ENCODE results near the gene RIPOR3.

The RIPOR3 gene

DNA sequence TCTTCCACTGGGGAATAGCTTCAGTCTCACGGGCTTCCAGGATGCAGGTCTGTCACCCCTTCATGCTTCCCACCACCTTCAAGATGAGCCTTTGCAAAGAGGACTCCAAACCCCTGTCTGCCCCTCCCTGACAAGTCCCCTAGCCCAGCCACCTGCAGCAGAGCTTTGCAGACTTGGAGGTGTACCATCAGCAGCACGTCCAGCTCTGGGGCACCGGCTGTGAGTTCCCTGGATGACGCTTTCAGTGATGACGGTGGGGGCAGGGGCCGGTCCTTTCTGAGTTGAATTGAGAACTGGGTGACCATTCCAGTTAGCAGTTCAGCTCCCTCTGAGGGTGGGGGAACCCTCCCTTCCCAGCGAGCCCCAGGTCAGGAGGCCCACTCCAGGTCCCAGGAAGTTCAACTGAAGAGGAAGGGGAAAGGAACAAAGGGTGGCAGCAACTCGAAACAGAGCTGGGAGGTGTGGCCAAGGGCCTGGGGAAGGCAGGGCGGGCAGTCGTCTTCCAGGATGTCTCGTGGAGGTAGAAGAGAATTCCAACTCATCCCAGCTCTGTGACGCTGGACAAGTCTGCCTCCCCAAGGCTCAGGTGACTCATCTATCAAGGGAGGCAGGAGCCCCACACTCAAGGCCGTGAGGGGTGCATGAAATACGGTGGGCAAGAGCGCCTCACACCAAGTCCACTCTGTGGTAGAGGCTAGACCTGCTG lies 95.2 kb downstream of the RIPOR3 start:
- H3K4me3 ChIP-seq (replicated peaks; ENCODE audit: low read depth, low read length) = no peak overlapping the region
- TF ChIP-seq, protein P1, sequence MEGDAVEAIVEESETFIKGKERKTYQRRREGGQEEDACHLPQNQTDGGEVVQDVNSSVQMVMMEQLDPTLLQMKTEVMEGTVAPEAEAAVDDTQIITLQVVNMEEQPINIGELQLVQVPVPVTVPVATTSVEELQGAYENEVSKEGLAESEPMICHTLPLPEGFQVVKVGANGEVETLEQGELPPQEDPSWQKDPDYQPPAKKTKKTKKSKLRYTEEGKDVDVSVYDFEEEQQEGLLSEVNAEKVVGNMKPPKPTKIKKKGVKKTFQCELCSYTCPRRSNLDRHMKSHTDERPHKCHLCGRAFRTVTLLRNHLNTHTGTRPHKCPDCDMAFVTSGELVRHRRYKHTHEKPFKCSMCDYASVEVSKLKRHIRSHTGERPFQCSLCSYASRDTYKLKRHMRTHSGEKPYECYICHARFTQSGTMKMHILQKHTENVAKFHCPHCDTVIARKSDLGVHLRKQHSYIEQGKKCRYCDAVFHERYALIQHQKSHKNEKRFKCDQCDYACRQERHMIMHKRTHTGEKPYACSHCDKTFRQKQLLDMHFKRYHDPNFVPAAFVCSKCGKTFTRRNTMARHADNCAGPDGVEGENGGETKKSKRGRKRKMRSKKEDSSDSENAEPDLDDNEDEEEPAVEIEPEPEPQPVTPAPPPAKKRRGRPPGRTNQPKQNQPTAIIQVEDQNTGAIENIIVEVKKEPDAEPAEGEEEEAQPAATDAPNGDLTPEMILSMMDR (IDR thresholded peaks at IDR 0.05; ENCODE audit: low read depth, low read length, missing control alignments) = no peak
- no peak for DNase-seq (ENCODE audit: extremely low read depth, low read depth)

DNA sequence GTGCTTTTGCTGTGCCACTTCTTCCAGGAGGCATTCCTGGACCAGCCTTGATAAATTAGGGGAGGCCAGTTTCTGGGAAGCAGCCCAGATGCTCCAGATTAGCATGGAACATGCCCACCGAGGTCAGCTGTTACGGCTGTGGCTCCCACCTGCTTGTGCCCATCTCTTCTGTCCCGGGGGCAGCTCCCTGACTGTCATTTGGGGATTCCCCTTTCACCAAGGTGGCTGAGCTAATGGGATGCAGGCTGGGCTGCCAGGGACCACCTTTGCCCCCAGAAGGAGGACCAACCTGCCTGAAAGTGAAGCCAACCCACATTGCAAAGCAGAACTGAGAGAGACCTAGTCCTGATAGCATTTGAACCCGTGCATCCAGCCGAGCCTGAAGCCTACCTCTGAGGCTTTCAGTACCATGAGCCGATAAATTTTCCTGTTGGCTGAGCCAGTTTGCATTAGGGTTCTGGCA lies 95.9 kb downstream of the RIPOR3 start:
- TF ChIP-seq, protein P1 (IDR thresholded peaks at IDR 0.05; ENCODE audit: low read depth, low read length, missing control alignments) = no peak

DNA sequence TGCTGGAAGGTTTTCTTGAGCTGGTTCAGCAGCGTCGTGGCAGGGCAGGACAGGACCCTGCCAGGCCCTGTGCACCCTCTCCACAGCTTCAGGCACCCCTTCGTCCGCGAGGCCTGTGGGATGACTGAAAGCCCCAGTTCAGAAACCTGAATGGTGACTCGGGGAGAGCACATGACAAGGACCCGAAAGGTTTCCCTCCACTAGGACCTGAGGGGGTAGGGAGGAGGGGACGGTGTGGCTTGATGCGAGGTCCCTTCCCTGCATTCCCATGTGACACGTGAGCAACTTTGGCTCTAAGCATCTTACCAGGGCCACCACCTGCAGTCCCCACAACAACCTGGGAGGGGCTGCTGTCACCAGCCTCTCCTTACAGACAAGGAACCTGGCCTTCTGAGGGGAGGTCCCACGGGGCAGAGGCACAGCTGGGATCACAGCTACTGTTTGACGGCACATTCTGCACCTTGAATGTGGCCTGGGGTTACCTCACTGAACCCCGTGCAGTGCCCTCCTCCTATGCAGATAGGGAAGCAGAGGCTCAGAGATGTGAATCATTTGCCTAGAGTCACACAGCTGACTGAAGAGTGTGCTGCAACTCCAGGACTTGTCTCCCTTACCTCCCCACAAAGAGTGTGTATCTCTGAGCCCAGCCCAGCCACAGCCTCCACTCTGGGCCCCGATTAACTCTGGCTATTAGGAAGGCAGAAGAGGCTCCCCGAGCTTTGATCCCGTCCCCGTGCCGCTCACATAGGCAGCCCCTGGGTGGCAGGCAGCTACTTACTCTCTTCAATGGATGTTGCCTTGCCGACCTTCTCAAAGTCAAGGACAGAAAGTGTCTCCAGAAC lies 96.5 kb downstream of the RIPOR3 start:
- TF ChIP-seq, protein P1 (IDR thresholded peaks at IDR 0.05; ENCODE audit: low read depth, low read length, missing control alignments) = no peak
- no peak for DNase-seq (ENCODE audit: extremely low read depth, low read depth)
- no peak overlapping the region for H3K4me3 ChIP-seq (replicated peaks; ENCODE audit: low read depth, low read length)

More for the DNA sequence above, 95.9 kb downstream of the RIPOR3 start:
- DNase-seq (ENCODE audit: extremely low read depth, low read depth) = no peak
- no peak overlapping the region for H3K4me3 ChIP-seq (replicated peaks; ENCODE audit: low read depth, low read length)

- DNase-seq (ENCODE audit: extremely low read depth, low read depth) = no peak
- H3K4me3 ChIP-seq (replicated peaks; ENCODE audit: low read depth, low read length) = no peak overlapping the region
- TF ChIP-seq, protein P1 (IDR thresholded peaks at IDR 0.05; ENCODE audit: low read depth, low read length, missing control alignments) = no peak
These were observed 97.1 kb downstream of the RIPOR3 start for GRCh38 chr20:50594231-50594590.

DNA sequence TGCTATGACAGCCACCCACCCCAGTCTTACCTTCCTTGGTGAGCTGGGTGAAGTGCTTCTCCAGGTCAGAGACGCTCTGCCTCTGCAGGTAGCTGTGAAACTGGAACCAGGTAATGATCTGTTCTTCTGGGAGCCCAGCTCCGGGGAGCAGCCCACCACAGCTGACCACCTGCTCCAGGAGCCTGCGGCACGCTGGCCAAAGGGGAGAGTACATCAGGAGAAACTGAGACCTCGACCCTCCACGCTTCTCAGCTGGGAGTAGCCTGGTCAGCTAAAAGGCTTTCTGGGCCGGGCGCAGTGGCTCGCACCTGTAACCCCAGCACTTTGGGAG lies 98.4 kb downstream of the RIPOR3 start:
- no peak overlapping the region for H3K4me3 ChIP-seq (replicated peaks; ENCODE audit: low read depth, low read length)
- no peak for DNase-seq (ENCODE audit: extremely low read depth, low read depth)
- TF ChIP-seq, protein P1 (IDR thresholded peaks at IDR 0.05; ENCODE audit: low read depth, low read length, missing control alignments) = no peak

DNA sequence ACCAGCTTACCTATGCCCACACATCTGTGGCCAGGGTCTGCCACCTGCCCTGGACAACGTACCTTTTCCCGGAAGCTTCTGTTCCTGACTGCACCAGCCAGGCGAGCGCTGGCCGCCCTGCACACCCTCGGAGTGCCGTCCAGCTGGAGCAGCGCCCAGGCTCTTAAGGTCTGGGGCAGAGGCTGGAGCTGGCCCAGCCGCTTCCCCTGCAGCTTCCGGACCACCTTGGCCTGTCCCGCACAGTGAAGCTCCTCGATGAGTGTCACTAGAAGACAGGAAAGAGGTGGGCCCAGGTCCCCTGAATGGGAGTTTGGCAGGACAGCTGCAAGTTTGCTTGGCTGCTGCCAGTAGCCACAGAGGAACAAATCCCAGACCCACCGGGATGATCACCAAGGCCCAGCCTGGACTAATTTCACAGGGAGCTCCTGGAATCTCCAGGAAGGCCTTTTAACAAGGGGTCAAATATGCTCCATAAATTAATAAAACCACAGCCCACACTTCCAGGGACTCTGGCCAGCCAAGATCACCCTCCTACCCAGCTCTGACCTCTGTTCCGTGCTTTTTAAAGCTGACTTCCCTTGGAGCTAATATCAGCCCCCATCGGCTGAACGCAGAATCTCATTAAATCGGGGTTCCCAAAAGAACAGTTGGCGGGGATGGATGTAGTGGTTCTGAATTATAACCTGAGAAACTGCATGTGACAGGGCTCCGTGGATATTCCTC lies 98.9 kb downstream of the RIPOR3 start:
- TF ChIP-seq, protein P1 (IDR thresholded peaks at IDR 0.05; ENCODE audit: low read depth, low read length, missing control alignments) = no peak
- no peak for DNase-seq (ENCODE audit: extremely low read depth, low read depth)
- H3K4me3 ChIP-seq (replicated peaks; ENCODE audit: low read depth, low read length) = no peak overlapping the region

All from HFF-Myc (cell line).